22Rv1 (cell line): ENCODE results near the gene CCDC97.
A peak's percentile ranks its signal among the peaks of the same experiment; 100 is the strongest.

ENCODE experiments used
- H3K27ac ChIP-seq: fragments of 450-650 bp; 2 replicates; pipeline ENCODE4 v1.5.1; 2017
- CTCF ChIP-seq: fragments of 450-650 bp; IDR thresholded peaks from 2 replicates; pipeline ENCODE4 v1.5.1; 2017; ENCODE audit warnings: mild to moderate bottlenecking
- ZFX ChIP-seq: fragments of 450-650 bp; IDR thresholded peaks from 2 replicates; pipeline ENCODE4 v1.6.1; 2017; ENCODE audit warnings: antibody characterized with exemption, borderline replicate concordance

Gene CCDC97

DNA sequence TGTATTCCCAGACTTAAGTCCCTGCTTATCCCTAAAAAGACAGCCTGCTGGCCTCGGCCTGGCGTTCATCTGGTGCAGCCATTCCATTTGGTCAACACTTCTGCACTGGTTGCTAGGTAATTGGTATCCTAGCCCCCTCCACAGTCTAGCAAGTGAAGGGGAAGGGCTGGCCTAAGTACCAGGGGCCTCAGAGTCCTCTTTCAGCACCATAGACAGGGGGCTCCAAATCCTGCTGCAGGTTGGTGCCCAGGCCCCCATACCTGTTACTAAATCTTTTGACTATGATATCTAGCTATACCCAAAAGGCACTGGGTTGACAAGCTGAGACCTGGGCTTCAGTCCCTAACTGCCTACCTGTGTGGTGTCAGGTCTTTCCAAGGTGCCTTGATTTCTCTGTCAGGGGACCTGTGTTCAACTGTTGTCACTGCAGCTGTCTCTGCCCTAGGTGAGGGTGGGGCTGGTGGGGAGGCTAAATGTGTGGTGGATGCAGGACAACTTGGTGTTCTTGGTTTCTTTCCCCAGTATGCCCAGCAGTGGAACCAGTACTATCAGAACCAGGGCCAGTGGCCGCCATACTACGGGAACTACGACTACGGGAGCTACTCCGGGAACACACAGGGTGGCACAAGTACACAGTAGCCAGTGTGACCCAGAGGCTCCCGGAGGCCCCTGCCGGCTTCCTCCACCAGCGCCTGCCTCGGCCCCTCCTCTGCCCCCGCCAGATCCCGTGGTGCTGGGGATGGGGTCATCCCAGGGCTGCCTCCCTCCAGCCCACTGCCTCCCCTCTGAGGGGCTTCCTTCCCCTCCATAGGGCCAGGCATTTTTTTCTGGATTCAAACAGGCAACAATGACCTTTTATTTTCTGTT, 3.8 kb upstream of the CCDC97 start:
- H3K27ac ChIP-seq: peak overlapping the region; percentile 89; the same call in 1 of the 2 replicates
- TF ChIP-seq ZFX (no peak), CTCF (no peak)

DNA sequence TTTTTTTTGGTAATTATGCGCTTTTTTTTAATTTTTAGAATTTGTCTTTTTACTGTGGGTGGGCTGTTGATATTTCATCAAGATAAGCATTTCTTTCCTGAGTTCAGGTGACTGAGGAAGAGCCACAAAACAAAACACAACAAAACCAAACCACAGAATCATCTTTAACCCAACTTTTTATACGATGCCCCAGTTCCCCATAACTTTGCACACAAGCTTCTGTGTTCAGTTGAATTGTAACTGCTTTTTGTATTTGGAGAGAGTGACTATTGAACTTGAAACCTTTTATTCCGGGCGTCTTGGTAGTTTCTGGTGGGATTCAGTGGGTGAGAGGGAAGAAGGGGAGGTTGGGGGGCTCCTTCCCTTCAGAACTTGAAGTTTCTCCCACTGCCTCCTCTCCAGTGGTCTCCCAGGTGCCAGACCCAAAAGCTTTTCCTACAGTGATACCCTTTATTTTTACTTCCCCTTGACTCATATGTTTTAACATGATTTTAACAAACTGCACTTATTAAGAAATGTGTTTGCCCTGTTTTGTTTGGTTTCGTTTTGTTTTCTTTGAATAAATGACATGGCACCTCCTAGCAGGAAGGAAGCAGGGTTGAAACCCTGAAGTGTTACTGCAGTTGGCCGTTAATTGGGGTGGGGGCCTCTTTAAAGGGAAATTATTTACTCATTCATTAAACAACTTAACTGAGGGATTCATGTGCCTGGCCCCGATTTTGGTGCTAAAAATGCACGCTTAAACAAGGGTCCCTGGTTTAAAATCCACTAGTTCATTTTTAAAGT, 2.7 kb upstream of the CCDC97 start:
- H3K27ac ChIP-seq: peak overlapping the region; percentile 89
- TF ChIP-seq ZFX (no peak), CTCF (no peak)

- TF ChIP-seq CTCF (no peak), ZFX (no peak)
- peak overlapping the region; percentile 89 for H3K27ac ChIP-seq
Observed at GRCh38 chr19:41307954-41308449, 2.0 kb upstream of the CCDC97 start.

- H3K27ac ChIP-seq: peak overlapping the region; percentile 89
- TF ChIP-seq ZFX (no peak), CTCF (peak; percentile 96)
Observed at GRCh38 chr19:41308450-41309179, 1.4 kb upstream of the CCDC97 start.

- H3K27ac ChIP-seq: peak overlapping the region; percentile 89
- TF ChIP-seq ZFX (no peak), CTCF (no peak)
Observed at GRCh38 chr19:41309180-41310032, 566 bp upstream of the CCDC97 start.

GRCh38 chr19:41311072-41311471, 1.1 kb downstream of the CCDC97 start:
- H3K27ac ChIP-seq: peak overlapping the region; percentile 89

More at GRCh38 chr19:41311072-41311471, 1.1 kb downstream of the CCDC97 start:
- TF ChIP-seq CTCF: no peak
- TF ChIP-seq ZFX: no peak
